ENCODE measurements around the gene PLOD1. TPM values are rescaled to one million over a fixed set of nuclear protein-coding genes. Genes with fewer than 3 reads are reported as not detected.

PLOD1 gene
- total and polyA plus RNA-seq, 2 of the 13 experiments (the other 11 are each of a cell fraction or from before 2014, with no cell fraction given) = 70.1 to 318 TPM

- TF ChIP-seq ZNF142 (CRISPR knock-in tag; IDR thresholded peaks at IDR 0.05) = no peak
- no peak for TF ChIP-seq PLSCR1 (CRISPR knock-in tag; IDR thresholded peaks at IDR 0.05; ENCODE audit: borderline replicate concordance)
- TF ChIP-seq ZFP36 (IDR thresholded peaks at IDR 0.05; ENCODE audit: borderline replicate concordance, low read depth, low read length, partially characterized antibody) = no peak
- TF ChIP-seq ZBTB34 (CRISPR knock-in tag; IDR thresholded peaks at IDR 0.05) = 0 out of 2 replicates have a peak, but pooled peaks have one; percentile 51
- TF ChIP-seq RXRB (CRISPR knock-in tag; IDR thresholded peaks at IDR 0.05; ENCODE audit: borderline replicate concordance) = no peak
- TF ChIP-seq TCF12 (IDR thresholded peaks at IDR 0.05) = no peak
- no peak for TF ChIP-seq TCF12 (CRISPR knock-in tag; IDR thresholded peaks at IDR 0.05)
- no peak for TF ChIP-seq PRPF4 (IDR thresholded peaks at IDR 0.05; ENCODE audit: low read depth, low read length, poor library complexity, severe bottlenecking)
- TF ChIP-seq PAWR (CRISPR knock-in tag; IDR thresholded peaks at IDR 0.05; ENCODE audit: borderline replicate concordance) = no peak
- TF ChIP-seq ZNF431 (CRISPR knock-in tag; IDR thresholded peaks at IDR 0.05; ENCODE audit: borderline replicate concordance, low read depth) = peak; percentile 7; the same call in 1 of the 2 replicates
- peak; percentile 8; the same call in 1 of the 2 replicates for TF ChIP-seq ELF1 (CRISPR knock-in tag; IDR thresholded peaks at IDR 0.05)
- TF ChIP-seq SAP130 (CRISPR knock-in tag; IDR thresholded peaks at IDR 0.05; ENCODE audit: low read depth) = peak; percentile 84
- TF ChIP-seq ZNF574 (CRISPR knock-in tag; IDR thresholded peaks at IDR 0.05) = peak; percentile 69
- peak; percentile 58; the same call in 1 of the 2 replicates for TF ChIP-seq KAT8 (CRISPR knock-in tag; IDR thresholded peaks at IDR 0.05)
- TF ChIP-seq NRL (CRISPR knock-in tag; IDR thresholded peaks at IDR 0.05; ENCODE audit: borderline replicate concordance) = peak; percentile 89
- TF ChIP-seq MEF2D (CRISPR knock-in tag; IDR thresholded peaks at IDR 0.05) = peak; percentile 38; the same call in 1 of the 2 replicates
- peak; percentile 23; the same call in 1 of the 2 replicates for TF ChIP-seq RXRA (CRISPR knock-in tag; IDR thresholded peaks at IDR 0.05)
- TF ChIP-seq SYNCRIP (IDR thresholded peaks at IDR 0.05; ENCODE audit: insufficient read depth, low read depth, low read length) = no peak
- no peak for TF ChIP-seq NFE2L2 (IDR thresholded peaks at IDR 0.05; ENCODE audit: low read length)
These were observed at the start of gene PLOD1 (continued) for GRCh38 chr1:11934302-11935056.
